Naive B cell (primary cell): ENCODE measurements around the gene SNTG2. TPM values are rescaled to one million over a fixed set of nuclear protein-coding genes. Genes with fewer than 3 reads are reported as not detected.
A peak's percentile ranks its signal among the peaks of the same experiment; 100 is the strongest.

ENCODE experiments used
- ATAC-seq, 2 donors: fragments of 150-1000 bp; cut with Tn5 transposase; 2 replicates each; pipeline ENCODE4 v1.10.0; 2021; ENCODE audit warnings: low read depth in 2 of 2, mild to moderate bottlenecking in 2 of 2, moderate library complexity in 2 of 2
- DNase-seq: peaks from one replicate; pipeline ENCODE4 v3.0.0; 2022
- H3K27ac Mint-ChIP-seq, 6 donors: one replicate each; pipeline ENCODE4 v1.8.0; 2020 to 2022; ENCODE audit warnings: mild to moderate bottlenecking in 6 of 6, mixed read lengths in 6 of 6, moderate library complexity in 5 of 6, inconsistent platforms in 2 of 6
- H3K27me3 Mint-ChIP-seq, 3 donors: one replicate each; pipeline ENCODE4 v1.8.0; 2021 to 2022; ENCODE audit warnings: mixed read lengths in 3 of 3, mild to moderate bottlenecking in 1 of 3
- H3K36me3 Mint-ChIP-seq, 2 donors: one replicate each; pipeline ENCODE4 v1.8.0; 2020 to 2022; ENCODE audit warnings: mixed read lengths in 2 of 2, inconsistent platforms in 1 of 2, mild to moderate bottlenecking in 1 of 2
- H3K4me1 Mint-ChIP-seq, 3 donors: one replicate each; pipeline ENCODE4 v1.8.0; 2020 to 2022; ENCODE audit warnings: mixed read lengths in 3 of 3, inconsistent platforms in 1 of 3, mild to moderate bottlenecking in 1 of 3, moderate library complexity in 1 of 3
- H3K4me3 Mint-ChIP-seq, 8 donors: one replicate each; pipeline ENCODE4 v1.8.0; 2020 to 2022; ENCODE audit warnings: mild to moderate bottlenecking in 8 of 8, mixed read lengths in 8 of 8, moderate library complexity in 8 of 8, inconsistent platforms in 2 of 8
- H3K9me3 Mint-ChIP-seq, 7 donors: one replicate each; pipeline ENCODE4 v1.8.0; 2020 to 2022; ENCODE audit warnings: mixed read lengths in 7 of 7, mild to moderate bottlenecking in 5 of 7, inconsistent platforms in 2 of 7, moderate library complexity in 1 of 7
- polyA plus RNA-seq, 6 donors: library from polyadenylated mRNA; unstranded; fragments of 300-500 nt; fragmentation: Illumina TruSeq; gene quantifications; one replicate each; pipeline ENCODE4 v1.2.3, GENCODE V29; 2021; ENCODE audit warnings: low read depth in 6 of 6

Gene SNTG2
- polyA plus RNA-seq, 6 donors from 2014 or later = 1.8 to 9.2 (median 4.1) TPM

DNA sequence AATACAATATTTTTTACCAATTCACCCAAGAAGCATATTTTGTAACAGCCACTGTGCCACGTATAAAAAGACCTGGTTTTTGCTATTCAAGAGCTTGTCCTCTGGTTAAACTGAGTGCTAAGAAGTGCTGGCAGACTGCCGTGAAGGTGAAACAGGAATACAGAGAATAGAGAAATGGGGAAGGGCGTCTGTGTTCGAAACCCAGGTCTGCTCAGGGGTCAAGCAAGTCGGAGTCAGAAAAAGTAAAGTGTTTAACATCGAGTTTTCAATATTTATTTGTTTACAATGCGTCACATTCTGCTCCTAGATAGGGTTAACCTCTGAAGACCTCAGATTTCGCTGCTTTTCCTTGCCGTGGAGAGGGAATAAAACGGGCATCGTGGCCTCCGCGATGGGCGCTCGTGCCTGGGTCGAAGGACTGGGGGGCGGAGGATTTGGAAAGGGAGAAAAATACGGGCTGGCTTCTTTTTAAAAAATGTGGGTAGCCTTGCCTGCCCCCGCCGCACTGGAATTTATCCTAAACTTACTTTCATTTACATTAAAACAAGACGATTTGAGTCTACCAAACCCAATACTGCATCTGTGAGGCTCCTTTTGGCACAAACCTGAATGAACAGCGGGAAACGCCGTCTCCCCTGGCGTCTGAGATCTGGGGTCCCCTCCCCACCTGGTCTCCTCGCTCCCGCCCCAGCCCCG is 1.1 kb upstream of the SNTG2 start:
- H3K4me3 Mint-ChIP-seq = peak overlapping the region; percentile 83 to 96 (median 91)
- H3K27me3 Mint-ChIP-seq = peaks cover 23 to 52% (median 50%) of the 10 kb centered on the region in 3 donors
- peaks cover 0 to 3% of the 10 kb centered on the region in 2 donors for H3K36me3 Mint-ChIP-seq
- H3K9me3 Mint-ChIP-seq = peaks cover 0 to 6% (median 5%) of the 10 kb centered on the region in 7 donors
- peak overlapping the region in 2 of 6 donors; percentile 29 to 60 for H3K27ac Mint-ChIP-seq
- H3K4me1 Mint-ChIP-seq = peaks cover 17 to 32% (median 27%) of the 10 kb centered on the region in 3 donors
- peak in 1 of 2 donors; percentile 12 for ATAC-seq
- DNase-seq = no peak

DNA sequence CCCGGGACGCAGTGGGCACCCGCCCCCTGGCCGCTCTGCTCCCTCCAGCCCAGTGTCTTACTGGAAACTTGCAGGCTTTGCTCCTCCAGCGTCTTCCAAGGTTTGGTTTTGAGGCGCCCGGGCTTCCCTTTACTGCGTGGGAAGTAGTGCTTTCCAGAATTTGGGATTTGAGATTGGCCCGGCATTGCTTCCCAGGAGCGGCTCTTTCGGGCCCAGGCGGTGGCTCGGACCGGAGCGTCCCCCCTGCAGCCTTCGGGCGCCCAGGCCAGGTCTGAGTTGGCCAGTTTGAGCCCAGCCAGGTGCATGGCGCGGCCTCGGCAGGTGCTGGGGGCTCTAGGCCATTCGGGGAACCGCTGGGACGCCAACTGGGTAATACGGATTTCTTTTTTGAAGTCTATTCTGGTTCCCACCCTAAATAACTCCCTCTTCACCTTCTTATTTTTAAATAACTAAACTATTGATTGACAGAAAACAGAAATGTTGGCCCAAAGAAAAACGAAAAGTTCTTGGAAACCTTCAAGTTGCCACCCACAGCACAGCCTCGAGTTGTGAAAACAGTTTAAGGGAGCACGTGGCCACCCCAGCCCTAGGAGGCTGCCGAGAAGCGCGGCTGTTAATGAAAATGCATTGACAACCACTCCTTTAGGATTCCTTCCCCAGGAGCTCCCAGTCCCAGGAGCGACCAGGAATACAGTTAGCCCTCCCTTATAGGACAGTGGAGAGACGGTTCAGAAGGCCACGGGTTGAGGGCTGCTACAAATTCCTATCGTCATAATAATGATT is 766 bp downstream of the SNTG2 start:
- H3K27ac Mint-ChIP-seq = peak overlapping the region in 2 of 6 donors; percentile 49 to 57
- H3K4me3 Mint-ChIP-seq = peak overlapping the region; percentile 68 to 91 (median 81)
- peaks cover 9 to 23% (median 19%) of the 10 kb centered on the region in 3 donors for H3K4me1 Mint-ChIP-seq
- DNase-seq = no peak
- peaks cover 0 to 3% (median 0%) of the 10 kb centered on the region in 7 donors for H3K9me3 Mint-ChIP-seq
- H3K36me3 Mint-ChIP-seq = no peaks in the 10 kb centered on the region
- peaks cover 23 to 57% (median 44%) of the 10 kb centered on the region in 3 donors for H3K27me3 Mint-ChIP-seq
- no peak for ATAC-seq

DNA sequence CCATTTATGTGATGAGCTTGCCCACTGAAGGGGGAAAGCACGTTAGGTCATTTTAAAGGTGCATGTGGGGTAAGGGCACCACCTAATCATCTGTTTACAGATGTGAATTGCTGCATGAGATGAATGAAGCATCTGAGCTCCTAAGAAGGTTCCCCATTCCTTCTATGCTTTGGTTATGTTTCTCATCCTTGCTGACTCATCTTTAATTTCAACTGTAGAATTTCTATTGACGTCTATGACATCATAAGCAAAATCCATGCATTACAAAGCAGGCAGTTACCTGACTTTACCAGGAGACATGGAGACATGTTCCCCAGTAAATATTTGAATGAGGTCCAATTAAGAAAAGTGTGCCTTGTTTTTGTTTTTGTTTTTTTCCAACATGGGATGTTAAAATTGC is 2.8 kb downstream of the SNTG2 start:
- H3K36me3 Mint-ChIP-seq = no peaks in the 10 kb centered on the region
- ATAC-seq (no peak), DNase-seq (no peak)
- peaks cover 23 to 74% (median 47%) of the 10 kb centered on the region in 3 donors for H3K27me3 Mint-ChIP-seq
- H3K9me3 Mint-ChIP-seq = peaks cover 0 to 3% (median 0%) of the 10 kb centered on the region in 7 donors
- no peak overlapping the region for H3K27ac Mint-ChIP-seq
- H3K4me3 Mint-ChIP-seq = peak overlapping the region in 1 of 8 donors; percentile 88
- H3K4me1 Mint-ChIP-seq = peaks cover 7 to 20% (median 15%) of the 10 kb centered on the region in 3 donors

DNA sequence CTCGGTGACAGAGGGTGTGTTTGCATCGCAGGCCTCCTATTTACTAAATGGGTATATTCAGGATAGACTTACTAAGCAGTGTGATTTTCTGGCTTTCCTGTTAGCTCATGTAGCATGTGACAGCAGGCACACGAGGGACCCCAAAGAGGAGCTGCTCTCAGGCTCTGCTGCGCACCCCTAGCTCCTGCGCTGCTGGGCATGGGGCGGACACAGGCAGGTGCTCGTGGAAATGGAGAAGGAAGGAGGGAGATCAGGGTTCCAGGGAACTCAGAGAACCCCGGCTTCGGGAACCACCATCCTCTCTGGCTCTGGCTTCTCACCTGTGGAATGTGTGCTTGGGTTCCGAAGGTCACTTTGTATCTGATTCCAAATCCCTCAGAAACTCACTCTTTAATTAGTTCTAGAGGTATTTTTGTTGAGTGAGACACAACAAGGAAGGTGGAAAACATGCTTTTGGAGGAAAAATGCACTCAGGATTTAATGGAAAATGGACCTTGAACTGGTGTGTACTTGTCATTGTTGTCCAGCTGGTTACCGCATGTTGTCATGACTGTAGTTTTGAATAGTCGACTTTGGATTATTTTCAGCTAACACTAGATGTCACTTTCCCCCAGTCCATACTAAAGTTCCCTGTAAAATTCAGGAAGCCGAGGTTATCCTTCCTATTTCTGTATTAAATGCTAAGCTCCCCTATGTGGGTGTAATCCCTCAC is 3.5 kb downstream of the SNTG2 start:
- no peak for ATAC-seq
- Mint-ChIP-seq H3K36me3 (no peaks in the 10 kb centered on the region), H3K9me3 (peaks cover 0 to 3% (median 0%) of the 10 kb centered on the region in 7 donors), H3K4me3 (peak overlapping the region in 1 of 8 donors; percentile 41), H3K27me3 (peaks cover 22 to 72% (median 48%) of the 10 kb centered on the region in 3 donors), H3K27ac (no peak overlapping the region), H3K4me1 (peaks cover 7 to 20% (median 15%) of the 10 kb centered on the region in 3 donors)
- DNase-seq = no peak

DNA sequence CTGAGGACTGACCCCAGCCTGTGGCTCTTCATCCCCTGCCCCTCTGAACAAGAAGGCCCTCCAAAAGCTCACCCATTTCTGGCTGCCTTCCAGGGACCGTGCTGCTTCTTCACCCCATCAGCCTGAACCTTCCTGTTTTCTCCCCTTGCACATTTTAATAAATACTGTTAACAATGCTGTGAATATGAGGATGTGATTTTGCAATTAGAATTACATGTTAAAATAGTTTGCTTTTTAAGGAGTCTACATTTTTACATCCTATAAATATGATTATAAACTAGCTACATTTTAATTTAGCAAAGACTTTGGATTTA is 4.0 kb downstream of the SNTG2 start:
- Mint-ChIP-seq H3K27ac (no peak overlapping the region), H3K36me3 (no peaks in the 10 kb centered on the region), H3K4me1 (peaks cover 1 to 18% (median 14%) of the 10 kb centered on the region in 3 donors), H3K9me3 (peaks cover 0 to 3% (median 0%) of the 10 kb centered on the region in 7 donors), H3K27me3 (peaks cover 17 to 67% (median 46%) of the 10 kb centered on the region in 3 donors), H3K4me3 (peak overlapping the region in 1 of 8 donors; percentile 41)
- no peak for DNase-seq
- no peak for ATAC-seq

DNA sequence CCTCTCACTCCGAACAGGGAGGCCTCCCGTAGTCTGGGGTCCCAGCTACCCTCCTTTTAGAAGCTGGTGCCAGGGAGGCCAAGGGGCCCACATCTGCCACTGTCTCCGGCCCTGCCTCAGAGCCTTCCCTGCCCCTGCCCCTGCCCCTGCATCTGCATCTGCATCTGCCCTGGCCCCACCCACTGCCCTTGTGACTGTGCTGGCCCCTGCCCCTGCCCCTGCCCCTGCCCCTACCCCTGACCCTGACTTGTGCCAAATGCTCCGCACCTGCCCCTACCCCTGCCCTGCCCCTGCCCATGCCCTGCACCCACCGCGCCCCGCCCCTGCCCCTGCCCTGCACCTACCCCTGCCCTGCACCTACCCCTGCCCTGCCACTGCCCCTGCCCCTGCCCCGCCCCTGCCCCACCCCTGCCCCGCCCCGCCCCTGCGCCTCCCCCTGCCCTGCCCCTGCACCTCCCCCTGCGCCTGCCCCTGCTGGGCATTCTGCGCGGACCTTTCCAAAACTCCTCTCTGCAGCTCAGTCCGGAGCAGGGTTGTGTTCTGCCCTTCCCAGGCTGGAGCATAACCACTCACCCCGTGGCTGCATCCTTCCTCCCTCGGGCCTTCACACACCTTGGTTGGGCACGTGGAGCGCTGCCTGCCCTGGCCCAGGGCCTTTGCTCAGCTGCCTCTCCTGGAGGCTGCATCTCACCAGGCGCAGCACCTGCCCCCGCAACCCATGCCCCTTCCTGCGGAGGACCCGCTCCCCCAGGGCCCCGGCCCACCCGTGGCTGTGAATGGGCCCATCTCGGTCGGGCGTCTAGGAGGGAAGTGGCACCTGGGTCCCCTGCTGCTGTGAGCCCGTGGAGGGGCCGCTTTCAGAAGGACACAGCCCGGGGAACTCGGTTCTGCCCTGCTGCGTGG is 5.4 kb downstream of the SNTG2 start:
- DNase-seq (no peak), ATAC-seq (no peak)
- Mint-ChIP-seq H3K36me3 (no peaks in the 10 kb centered on the region), H3K4me3 (no peak overlapping the region), H3K4me1 (peaks cover 0 to 16% (median 12%) of the 10 kb centered on the region in 3 donors), H3K27ac (no peak overlapping the region), H3K27me3 (peaks cover 19 to 63% (median 46%) of the 10 kb centered on the region in 3 donors), H3K9me3 (peaks cover 0 to 3% (median 0%) of the 10 kb centered on the region in 7 donors)

DNA sequence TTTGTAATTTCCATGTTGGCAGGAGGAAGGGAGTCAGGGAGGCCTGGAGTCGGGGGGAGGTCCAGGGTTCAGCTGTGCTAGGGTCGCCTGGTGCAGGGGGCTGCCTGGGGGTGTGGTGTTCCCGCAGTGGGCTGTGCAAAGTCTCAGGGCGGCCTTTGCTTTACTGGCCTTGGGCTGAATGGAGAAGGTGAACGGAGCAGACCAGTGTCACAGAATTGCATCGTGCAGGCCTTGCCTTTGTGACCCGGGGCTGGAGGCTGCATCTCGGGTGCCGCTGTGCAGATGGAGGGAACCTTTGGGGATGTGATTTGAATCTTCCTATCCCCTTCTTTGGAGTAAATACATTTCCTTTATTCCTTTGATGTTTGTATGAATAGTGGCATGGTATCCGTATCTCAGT is 8.8 kb downstream of the SNTG2 start:
- Mint-ChIP-seq H3K9me3 (no peaks in the 10 kb centered on the region), H3K4me3 (peak overlapping the region in 1 of 8 donors; percentile 4), H3K27ac (peak overlapping the region in 1 of 6 donors; percentile 4), H3K36me3 (no peaks in the 10 kb centered on the region), H3K27me3 (peaks cover 8 to 37% (median 29%) of the 10 kb centered on the region in 3 donors), H3K4me1 (peaks cover 0 to 8% (median 6%) of the 10 kb centered on the region in 3 donors)
- ATAC-seq = no peak
- DNase-seq = no peak

DNA sequence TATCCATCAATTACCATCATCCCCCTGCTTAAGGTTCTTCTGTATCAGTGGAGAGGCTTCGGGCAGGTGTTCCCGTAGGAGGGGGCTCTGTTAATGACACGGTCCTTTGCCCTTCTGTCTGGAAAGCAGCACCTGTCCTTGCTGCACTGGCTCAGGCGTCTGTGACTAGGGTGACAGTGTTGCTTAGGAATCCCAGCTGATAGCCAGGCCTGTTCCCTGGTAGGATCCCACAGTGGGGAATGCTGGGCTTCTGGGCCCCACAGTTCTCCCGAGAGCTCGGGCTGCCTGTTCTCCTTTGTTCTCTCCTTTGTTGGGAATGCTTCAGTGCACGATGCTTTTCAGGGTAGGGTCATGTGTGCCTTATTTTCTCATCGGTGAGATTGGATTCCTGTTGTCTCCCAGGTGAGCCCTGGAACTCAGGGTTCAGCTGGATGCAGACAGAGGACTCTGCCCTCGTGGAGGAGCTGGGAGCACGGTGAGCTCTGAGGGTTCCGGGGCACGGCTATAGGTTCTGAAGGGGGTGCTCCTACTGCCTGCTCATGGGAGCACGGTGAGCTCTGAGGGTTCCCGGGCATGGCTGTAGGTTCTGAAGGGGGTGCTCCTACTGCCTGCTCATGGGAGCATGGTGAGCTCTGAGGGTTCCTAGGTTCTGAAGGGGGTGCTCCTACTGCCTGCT is 9.6 kb downstream of the SNTG2 start:
- ATAC-seq (no peak), DNase-seq (no peak)
- Mint-ChIP-seq H3K4me1 (peaks cover under 1 to 6% (median 4%) of the 10 kb centered on the region in 3 donors), H3K27me3 (peaks cover 8 to 33% (median 29%) of the 10 kb centered on the region in 3 donors), H3K9me3 (no peaks in the 10 kb centered on the region), H3K36me3 (no peaks in the 10 kb centered on the region), H3K4me3 (no peak overlapping the region), H3K27ac (no peak overlapping the region)

DNA sequence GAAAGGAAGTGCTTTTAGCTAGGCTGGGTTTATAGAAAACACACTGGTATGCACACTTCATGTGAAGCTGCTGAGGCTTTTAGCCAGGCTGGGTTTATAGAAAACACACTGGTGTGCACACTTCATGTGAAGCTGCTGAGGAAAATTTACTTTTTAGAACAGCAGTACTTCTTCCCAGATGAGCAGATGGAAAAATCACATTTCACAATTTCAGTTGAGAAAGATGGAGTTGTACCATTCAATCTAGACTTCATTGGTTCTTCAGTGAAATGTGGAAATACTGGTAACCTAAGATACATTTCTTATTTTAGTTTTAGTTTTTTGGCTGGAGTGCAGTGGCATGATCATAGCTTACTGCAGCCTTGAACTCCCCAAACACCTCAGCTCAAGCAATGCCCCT is 11.1 kb downstream of the SNTG2 start:
- DNase-seq = no peak
- no peak overlapping the region for H3K27ac Mint-ChIP-seq
- peaks cover 8 to 39% (median 38%) of the 10 kb centered on the region in 3 donors for H3K27me3 Mint-ChIP-seq
- H3K9me3 Mint-ChIP-seq = no peaks in the 10 kb centered on the region
- ATAC-seq = no peak
- H3K4me1 Mint-ChIP-seq = peaks cover 3 to 6% (median 4%) of the 10 kb centered on the region in 3 donors
- no peak overlapping the region for H3K4me3 Mint-ChIP-seq
- H3K36me3 Mint-ChIP-seq = no peaks in the 10 kb centered on the region

DNA sequence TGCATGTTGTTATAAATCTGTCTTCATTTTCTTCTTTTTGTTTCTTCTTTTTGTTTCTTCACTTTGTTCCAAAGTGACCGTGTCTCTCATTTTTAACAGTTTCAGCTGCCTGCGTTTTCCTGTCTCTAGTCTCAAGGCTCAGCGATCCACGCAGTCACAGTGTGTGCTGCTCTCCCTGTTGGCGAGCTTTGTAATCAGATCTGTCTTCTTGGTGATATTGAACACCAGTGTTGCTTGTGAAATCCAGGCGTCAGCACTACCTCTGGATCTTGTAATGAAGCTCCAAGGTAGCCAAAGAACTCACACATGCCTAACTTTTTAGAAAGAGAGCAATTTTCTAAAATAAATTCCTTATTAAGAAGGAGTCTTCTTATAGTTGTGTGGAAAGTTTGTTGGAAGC is 13.2 kb downstream of the SNTG2 start:
- DNase-seq (no peak), ATAC-seq (no peak)
- H3K27ac Mint-ChIP-seq = peak overlapping the region in 1 of 6 donors; percentile 33
- no peaks in the 10 kb centered on the region for H3K36me3 Mint-ChIP-seq
- peaks cover 0 to 8% (median 6%) of the 10 kb centered on the region in 7 donors for H3K9me3 Mint-ChIP-seq
- H3K4me1 Mint-ChIP-seq = peaks cover 3 to 6% (median 4%) of the 10 kb centered on the region in 3 donors
- no peak overlapping the region for H3K4me3 Mint-ChIP-seq
- H3K27me3 Mint-ChIP-seq = peaks cover 8 to 38% (median 22%) of the 10 kb centered on the region in 3 donors

DNA sequence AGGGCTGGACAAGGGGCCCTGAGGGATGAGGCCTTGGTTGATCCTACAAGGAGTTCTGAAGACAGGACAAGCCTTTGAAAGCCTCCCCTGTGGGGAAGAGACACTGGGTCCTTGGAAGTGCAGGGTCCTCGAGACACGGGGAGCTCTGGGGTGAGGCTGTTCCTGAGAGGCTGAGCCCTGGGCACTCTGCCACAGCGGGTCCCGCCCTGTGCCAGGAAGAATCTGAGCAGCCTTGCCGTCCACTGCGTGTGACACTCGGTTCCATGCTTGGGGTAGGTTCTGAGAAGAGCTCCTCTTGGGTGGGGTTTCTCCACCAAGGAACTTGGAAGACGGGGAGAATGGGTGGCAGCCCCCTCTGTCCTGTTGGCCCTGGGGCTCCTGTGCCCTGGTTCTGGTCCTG is 13.9 kb downstream of the SNTG2 start:
- DNase-seq (no peak), ATAC-seq (no peak)
- Mint-ChIP-seq H3K4me1 (peaks cover 0 to 3% (median 0%) of the 10 kb centered on the region in 3 donors), H3K36me3 (peaks cover 0 to 4% of the 10 kb centered on the region in 2 donors), H3K9me3 (peaks cover 0 to 15% (median 6%) of the 10 kb centered on the region in 7 donors), H3K27me3 (peaks cover 10 to 36% (median 22%) of the 10 kb centered on the region in 3 donors), H3K4me3 (no peak overlapping the region), H3K27ac (no peak overlapping the region)

DNA sequence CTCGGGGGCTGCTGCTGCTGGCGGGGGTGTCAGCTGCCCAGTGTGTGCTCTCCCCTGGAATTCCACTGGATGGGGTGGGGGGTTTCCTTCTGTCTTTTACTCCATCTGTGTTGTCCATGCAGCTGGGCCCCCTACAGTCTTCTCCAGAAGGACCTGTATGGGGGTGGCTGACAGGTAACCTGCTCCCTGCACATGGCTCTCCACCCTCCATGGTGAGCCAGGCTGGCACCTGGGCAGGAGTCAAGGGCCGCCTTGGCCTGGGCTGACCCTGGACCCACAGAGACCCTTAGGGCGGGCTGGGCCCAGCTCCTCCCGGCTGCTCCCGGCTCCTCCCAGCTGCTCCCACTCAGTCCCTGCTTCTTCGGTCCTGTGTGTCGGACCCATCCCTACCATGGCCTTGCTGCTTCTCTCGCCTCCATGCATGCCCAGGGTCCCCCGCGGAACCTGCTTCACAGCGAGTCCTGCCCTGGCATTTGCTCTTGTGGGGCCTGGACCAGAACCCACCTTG is 15.0 kb downstream of the SNTG2 start:
- no peak for ATAC-seq
- H3K4me3 Mint-ChIP-seq = no peak overlapping the region
- peaks cover 0 to 3% (median 0%) of the 10 kb centered on the region in 3 donors for H3K4me1 Mint-ChIP-seq
- H3K36me3 Mint-ChIP-seq = peaks cover under 1 to 5% of the 10 kb centered on the region in 2 donors
- no peak for DNase-seq
- peaks cover 11 to 38% (median 22%) of the 10 kb centered on the region in 3 donors for H3K27me3 Mint-ChIP-seq
- H3K27ac Mint-ChIP-seq = peak overlapping the region in 2 of 6 donors; percentile 69 to 74
- peaks cover 0 to 19% (median 11%) of the 10 kb centered on the region in 7 donors for H3K9me3 Mint-ChIP-seq
